ENCODE data around the gene ANKAR.
"Not testable (repeated sequence)": the region's sequence is repeated elsewhere in the genome, so short reads cannot be mapped to it uniquely, and the experiment has no call there.

Gene ANKAR

GRCh38 chr2:189661148-189661956, 13.1 kb upstream of the ANKAR start, which contains the start of gene ASNSD1:
Gene ASNSD1 (plus strand): TSS chr2:189661459. CDS start chr2:189666133, 4,674 bp downstream.
- DNase-seq, result peak; percentile 98 to 99

GRCh38 chr2:189661957-189662321, 12.5 kb upstream of the ANKAR start:
- DNase-seq, result no peak

GRCh38 chr2:189662669-189663226, 11.7 kb upstream of the ANKAR start:
- no peak for DNase-seq

GRCh38 chr2:189663319-189663718, 11.2 kb upstream of the ANKAR start:
- DNase-seq, result not testable (repeated sequence)

- no peak for DNase-seq
These were observed 4.6 kb upstream of the ANKAR start for GRCh38 chr2:189669913-189670312.

GRCh38 chr2:189673661-189674373, 653 bp upstream of the ANKAR start:
- no peak for DNase-seq

GRCh38 chr2:189676471-189676870, 2.0 kb downstream of the ANKAR start:
- DNase-seq, result no peak

GRCh38 chr2:189679226-189679625, 4.8 kb downstream of the ANKAR start:
- no peak for DNase-seq

- DNase-seq, result no peak
These were observed 6.7 kb downstream of the ANKAR start for GRCh38 chr2:189681203-189681602.

GRCh38 chr2:189681903-189682302, 7.4 kb downstream of the ANKAR start:
- DNase-seq, result no peak

- no peak for DNase-seq
These were observed 8.9 kb downstream of the ANKAR start for GRCh38 chr2:189683348-189683747.

- DNase-seq, result no peak
These were observed 10.3 kb downstream of the ANKAR start for GRCh38 chr2:189684811-189685210.

GRCh38 chr2:189685540-189686229, 11.2 kb downstream of the ANKAR start:
- no peak for DNase-seq

- not testable (repeated sequence) for DNase-seq
These were observed 13.3 kb downstream of the ANKAR start for GRCh38 chr2:189687796-189688195.

GRCh38 chr2:189696223-189696622, 21.8 kb downstream of the ANKAR start:
- DNase-seq, result no peak

- peak; percentile 16 to 24 for DNase-seq
These were observed 23.8 kb downstream of the ANKAR start for GRCh38 chr2:189698020-189698887.

- DNase-seq, result no peak
These were observed 26.2 kb downstream of the ANKAR start for GRCh38 chr2:189700681-189701080.

- DNase-seq, result no peak
These were observed 27.6 kb downstream of the ANKAR start for GRCh38 chr2:189702071-189702470.

GRCh38 chr2:189709501-189710221, 35.2 kb downstream of the ANKAR start:
- DNase-seq, result no peak

GRCh38 chr2:189717593-189717992, 43.1 kb downstream of the ANKAR start:
- DNase-seq, result not testable (repeated sequence)

GRCh38 chr2:189719571-189719970, 45.1 kb downstream of the ANKAR start:
- DNase-seq, result no peak

GRCh38 chr2:189723192-189723591, 48.7 kb downstream of the ANKAR start:
- no peak for DNase-seq
